NCI-H345 (cell line): ENCODE measurements around the gene HNRNPU.

ENCODE experiments used
- DNase-seq: peaks from one replicate; lab custom pipeline; 2025; lab: John Stamatoyannopoulos, UW

Gene HNRNPU

DNA sequence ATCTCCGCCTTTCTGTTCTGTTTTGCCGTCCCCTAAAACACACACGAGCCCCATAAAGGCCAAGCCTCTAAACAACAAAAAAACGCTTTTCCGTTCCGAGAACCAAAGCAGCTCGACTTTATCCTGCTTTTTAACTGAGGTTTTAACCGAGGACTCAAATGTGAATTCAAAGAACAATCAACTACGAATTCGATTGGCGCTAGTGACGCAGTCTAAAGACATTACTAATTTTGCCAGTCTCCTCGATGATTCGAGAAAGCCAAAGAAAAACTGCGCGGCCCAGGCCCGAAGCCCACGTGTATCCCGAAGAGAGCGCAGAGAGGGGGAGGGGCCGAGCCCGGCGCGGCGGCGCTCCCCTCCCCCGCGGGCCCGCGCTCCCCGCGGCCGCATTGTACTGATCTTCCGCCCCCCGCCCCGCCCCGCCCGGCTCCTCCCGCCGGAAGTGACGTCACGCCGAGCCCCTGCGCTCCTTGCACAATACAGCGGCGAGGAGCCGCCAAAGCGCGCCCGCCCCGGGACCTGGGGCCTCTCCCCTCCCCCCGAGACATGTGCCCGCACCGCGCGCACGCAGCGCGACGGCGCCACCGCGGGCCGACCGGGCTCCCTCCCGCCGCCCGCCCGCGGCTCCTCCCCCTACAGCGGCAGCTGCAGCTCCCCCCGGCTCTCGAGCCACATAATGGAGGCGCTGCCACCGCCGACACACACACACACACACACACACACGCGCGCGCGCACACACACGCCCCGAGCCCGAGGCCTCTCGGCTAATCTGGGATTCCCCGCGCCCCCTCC lies 1.4 kb downstream of the HNRNPU start:
- DNase-seq = peak; percentile 96

DNA sequence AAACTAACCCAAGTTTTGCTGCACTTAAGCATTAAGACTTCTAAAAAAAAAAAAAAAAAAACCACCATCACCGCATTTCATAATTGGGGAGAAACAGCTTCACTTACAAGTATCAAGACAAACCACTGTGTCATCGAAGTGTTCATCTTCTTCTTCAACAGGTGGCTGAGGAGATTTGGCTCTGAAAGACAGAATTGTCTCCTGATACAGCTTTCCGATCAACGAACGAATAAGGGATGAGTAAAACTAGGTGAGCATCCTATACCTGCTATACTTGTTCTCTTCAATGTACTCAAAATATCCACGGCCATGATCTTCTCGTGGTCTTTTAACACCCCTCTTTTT lies 2.0 kb downstream of the HNRNPU start:
- no peak for DNase-seq

DNA sequence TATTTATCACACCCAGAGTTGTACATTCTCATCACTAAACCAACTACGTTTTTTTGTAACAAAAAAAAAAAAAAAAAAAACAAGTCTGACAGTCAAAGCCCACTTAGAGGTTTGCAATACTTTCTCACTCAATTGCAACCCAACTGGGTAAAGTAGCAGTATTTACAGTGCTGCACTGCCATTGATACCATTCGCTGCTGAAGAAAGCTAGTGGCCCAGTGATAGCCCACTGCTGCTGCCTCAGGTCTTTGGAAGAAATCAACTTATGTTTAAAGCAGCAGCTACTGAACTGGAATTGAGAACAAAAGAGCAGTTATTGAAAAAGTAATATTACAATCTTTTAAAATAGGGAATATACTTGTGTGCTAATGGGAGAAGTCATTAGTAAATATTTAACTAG lies 2.7 kb downstream of the HNRNPU start:
- no peak for DNase-seq

DNA sequence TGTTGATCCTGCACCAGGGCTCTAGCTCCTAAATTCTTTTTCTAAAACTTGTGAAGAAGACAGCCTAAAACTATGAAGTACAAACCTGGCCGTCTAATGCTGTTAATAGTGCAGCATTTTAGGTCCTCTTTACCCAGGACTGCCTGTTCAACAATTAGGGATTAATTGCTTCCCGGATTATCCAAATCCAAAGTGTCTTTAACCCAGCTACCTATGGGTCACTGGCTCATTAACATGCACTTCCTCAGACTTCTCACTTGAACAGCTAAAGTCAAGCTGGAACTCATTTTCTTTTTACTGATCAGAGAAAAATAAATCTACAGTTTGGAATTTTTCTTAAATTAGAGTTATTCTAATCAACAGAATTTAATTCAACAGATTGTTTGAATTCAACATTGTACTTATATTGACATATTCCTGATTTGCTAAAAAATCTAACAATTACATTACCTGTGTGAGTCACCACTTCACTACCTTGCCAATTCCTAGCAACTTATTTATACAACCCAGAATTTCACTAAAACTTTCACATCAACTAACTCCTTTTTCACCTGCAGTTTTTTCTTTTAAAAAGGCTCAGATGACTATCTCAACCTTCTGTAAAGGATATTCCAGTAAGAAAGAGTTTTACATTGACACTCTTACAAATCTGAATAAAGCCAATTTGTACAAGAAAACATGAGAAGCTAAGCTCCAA lies 3.3 kb downstream of the HNRNPU start:
- DNase-seq = no peak

DNA sequence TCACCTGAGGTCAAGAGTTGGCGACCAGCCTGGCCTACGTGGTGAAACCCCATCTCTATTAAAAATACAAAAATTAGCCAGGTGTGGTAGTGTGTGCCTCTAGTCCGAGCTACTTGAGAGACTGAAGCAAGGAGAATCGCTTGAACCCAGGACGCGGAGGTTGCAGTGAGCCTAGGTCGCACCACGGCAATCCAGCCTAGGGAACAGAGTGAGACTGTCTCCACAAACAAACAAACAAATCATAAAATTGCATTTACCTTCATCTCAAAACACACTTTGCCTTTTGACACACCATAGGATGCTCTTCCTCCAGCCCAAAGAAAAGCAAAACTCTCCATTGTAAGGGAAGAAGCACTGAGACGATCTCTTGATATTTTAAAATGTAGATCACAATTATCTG lies 4.3 kb downstream of the HNRNPU start:
- no peak for DNase-seq

DNA sequence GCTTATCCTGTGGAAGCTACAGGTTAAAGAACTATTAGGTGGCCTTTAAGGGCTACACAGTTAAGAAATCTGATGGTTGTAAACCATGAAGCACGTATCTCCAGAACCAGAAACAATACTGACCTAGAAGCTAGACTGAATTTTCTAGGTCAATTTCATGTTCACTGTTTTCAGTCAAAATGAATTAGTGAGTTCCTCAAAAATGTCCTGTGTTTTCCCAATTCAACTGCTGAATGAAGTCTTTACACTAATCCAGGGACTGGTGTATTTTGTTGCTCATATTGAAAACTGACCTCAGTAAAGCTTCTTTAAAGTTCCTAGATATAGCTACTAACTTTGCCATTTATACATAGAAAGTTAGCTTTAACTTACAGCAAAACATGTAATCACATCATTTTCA lies 6.0 kb downstream of the HNRNPU start:
- no peak for DNase-seq

DNA sequence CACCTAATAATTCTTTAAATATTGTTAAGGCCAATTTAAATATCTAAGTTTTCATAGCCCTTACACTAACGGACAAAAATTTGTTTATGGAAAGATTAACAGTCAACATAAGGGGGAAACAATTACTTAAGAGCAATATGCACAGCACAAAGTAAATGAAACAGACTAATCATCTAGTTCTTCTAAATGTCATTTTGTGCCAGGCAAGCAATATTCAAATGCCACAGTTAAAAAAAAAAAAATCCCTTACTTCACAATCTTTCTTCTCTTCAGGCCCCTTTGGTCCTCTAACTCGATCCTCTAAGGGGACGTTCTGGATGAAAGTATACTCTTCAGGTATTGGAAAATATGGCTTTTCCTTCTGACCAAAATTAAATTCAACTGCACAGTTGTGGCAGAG lies 6.6 kb downstream of the HNRNPU start:
- DNase-seq = no peak

DNA sequence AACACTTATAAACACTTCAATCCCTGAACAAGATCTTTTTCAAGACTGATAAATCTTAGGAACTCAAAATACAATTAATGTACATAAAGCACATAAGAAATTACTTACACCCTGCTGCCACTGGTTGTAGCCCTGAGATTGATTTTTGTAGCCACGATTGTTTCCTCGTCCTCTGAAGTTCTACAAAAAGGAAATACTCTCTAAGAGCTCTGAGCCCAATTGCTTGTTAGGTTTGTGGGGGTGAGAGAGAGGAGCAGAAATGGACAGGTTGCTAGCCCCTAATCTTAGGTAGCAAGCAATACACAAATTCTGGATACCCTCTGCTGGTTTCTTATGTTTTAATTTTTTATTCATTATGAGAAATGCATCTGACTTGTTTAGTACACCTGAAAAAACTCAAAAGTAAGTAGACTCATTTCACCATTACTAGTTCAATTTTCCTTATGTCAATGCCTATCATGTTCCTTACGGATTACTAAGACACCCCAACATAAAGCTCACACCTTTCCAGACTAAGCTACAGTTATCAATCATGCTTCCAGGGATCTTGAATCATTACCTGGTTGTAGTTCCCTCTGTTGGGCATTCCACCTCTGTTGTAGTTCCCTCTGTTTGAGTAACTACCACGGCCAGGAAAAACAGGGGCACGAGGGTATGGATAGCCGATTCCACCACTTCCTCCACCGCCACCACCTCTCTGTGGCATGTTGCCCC lies 9.3 kb downstream of the HNRNPU start:
- DNase-seq = no peak

DNA sequence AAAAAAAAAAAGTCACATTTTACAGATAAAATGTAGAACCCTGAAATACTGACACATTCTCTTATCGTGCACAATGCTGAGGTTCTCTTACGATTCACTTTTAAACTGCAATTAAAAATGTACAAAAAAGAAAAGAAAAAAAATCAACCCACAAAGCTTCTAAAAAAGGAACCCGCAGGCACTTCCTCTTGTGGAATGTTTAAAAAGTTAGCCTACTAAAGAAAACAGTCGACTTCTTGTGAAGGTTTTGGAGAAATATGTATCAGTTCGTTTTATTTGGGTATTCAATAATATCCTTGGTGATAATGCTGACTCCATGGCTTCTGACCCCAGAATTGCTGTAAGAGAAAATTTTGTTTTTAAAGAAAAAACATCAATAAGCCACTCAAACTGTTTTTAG lies 10.2 kb downstream of the HNRNPU start:
- DNase-seq = no peak

DNA sequence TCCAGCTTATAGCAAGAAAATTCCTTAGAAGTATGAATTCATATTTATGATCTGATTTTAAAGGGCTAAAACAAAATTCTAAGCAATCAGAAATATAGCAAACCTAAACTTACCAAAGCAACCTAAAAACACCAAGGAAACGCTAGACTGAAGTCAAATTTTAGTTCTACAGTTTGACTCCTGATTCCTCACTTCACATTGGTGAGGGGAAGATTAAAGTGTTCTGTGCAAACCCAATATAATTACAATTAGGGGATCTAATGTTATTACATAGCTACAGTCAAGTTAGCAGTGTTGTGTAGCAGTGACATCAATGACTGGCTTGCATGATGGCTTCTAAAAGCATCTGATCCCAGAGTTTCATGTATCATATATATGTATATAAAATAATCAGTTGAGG lies 11.6 kb downstream of the HNRNPU start:
- no peak for DNase-seq

DNA sequence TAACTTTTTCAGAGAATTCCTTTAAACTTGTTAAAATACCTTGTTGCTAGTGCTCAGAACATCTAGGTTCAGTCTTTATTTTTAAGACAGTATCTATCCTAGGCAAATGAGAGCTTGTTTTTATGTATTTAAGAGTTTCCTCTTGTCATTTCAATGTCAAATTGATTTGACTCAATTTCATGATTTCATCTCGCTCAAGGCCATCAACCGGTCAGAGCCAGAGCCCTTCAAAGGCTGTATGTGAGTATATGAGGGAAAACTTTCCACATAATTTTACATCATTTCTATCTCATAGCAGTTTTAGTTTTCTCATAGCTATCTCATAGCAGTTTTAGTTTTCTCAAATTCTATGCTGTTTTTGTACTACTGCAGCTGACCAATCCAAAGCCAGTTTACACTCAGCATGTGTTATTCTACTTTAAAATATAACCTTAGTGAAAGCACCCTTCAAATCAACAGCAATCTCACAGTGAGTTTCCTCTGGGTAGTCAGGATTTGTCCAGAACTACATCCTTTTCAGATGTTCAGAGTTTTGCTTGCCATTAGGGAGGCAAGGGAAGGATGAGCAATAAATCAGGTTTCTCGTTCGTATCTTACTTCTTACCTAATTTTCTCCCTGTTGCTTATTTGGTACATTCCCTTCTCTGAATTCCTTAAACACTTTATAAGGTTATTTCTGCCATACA lies 12.7 kb downstream of the HNRNPU start:
- no peak for DNase-seq

DNA sequence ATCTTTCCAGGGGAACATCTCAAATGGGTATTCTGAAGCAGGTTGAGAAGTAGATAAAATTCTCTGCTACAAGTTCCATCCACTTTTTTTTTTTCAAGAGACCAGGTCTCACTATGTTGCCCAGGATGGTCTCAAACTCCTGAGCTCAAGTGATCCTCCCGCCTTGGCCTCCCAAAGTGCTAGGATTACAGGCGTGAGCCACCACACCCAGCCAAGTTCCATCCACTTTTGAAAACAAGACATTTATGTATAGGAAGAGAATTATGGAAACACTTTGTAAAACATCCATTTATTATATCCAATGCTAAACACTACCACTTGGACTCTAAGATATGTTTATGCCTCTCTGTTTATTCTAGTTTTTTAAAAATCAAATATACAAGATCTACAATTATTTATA lies 13.4 kb downstream of the HNRNPU start:
- DNase-seq = no peak

DNA sequence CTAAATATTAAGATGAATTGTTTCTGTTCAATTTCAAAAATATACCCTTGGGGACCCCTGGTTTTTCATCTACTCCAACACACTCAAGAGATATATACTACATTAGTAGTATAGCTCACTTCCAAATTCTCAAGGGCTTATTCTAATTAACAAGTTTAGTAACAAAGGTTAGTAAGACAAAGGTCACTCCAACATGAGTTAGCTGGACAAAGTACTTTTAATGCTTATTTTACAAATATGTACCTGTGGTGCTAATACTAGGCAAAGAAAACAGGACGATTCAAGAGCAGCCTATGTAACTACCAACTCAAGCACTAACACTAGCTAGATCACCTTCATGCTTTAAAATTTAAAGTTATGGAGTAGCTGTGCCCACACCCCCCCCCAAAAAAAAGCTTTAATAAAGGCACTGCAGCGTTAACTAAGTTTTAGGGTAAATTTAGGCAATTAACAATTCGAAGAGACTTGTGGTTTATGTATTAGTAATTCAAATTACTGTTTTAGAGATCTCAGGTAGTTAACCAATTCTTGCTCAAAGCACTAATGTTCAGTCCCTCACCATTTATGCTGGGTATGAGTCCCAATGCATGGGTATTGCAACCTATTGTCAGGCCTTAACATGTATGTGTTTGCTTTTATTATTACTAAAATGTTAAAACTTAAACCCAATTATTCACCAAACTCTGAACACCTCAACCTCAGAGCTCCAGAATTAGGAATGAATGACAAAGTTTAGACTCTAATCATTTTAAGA lies 14.1 kb downstream of the HNRNPU start:
- no peak for DNase-seq

DNA sequence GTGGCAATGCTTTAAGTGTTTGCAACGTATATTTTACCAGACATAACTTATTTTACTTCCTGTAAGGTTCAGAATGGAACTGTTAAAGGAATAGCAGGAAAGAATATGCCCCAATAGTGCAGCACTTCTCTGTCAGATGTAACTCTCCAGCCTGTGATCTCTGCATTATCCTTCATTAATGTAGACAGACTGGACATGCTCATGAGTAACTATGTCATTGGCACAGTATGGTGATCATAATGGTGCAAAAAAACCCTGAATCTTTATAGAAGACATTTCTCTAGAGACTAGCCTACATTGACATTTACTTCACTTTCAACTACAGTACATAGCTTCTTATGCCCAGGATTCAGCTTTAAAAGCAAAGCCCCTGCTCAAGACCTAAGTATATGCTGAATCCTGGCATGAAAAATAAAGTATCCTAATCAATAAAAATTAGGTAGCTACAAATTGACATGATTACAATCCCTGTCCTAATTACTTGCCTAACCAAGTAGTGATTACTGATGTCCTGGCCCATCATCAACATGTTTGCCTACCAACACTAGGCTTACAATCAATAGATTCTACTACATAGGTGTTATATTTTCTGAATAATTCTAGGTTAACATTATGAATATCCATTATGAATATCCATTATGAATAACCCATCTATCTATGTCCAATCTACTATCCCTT lies 15.0 kb downstream of the HNRNPU start:
- no peak for DNase-seq

DNA sequence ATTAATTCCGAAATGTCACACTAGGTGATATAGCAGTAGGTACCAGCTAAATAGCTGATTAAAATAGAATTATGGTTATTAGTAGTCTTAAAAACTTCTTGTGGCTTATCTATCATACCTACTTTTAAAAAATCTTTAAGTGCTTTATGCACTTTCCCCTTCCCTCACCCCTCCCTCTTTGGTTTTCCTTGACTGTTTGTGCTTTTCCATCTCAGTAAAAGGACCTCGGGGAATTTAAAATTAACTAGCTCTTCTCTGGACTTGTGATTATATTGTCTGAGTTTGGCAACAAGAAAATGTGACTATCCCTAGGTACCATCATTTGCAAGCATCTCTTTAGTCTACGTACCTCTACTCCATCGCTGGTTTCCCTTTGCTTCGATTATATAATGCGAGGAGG lies 17.7 kb downstream of the HNRNPU start:
- no peak for DNase-seq

DNA sequence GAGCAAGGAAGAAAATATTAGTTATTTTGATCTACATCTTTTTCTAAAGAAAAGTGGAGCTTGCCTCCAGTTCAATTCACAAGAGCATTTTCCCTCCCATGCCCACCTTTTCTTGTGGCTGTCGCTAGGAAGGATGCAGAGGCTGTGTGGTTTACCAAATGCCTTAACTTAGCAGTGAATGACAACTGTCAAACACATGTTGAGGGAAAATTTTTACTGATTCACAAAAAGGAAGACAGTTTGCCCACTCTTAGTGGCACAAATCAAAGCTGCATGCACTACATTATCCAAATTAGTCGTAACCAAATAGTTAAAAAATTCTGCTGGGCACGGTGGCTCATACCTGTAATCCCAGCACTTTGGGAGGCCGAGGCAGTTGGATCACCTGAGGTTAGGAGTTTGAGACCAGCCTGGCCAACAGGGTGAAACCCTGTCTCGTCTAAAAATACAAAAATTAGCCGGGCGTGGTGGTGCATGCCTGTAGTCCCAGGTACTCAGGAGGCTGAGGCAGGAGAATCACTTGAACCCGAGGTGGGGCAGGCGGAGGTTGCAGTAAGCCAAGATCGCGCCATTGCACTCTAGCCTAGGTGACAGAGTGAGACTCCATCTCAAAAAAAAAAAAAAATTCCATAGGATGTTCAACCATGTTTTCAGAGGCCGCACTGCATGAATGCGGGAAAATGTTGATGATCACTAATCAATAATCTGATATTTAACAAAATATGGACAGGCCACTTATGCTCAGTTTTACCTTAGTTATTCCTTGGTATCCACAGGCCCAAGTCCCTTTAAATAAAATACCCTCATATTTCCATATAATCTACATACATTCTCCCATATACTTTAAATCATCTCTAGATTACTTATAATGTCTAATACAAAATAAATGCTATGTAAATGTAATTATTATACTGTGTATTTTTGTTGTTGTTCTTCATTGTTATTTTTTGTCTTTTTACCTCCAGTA lies 19.9 kb downstream of the HNRNPU start:
- no peak for DNase-seq

DNA sequence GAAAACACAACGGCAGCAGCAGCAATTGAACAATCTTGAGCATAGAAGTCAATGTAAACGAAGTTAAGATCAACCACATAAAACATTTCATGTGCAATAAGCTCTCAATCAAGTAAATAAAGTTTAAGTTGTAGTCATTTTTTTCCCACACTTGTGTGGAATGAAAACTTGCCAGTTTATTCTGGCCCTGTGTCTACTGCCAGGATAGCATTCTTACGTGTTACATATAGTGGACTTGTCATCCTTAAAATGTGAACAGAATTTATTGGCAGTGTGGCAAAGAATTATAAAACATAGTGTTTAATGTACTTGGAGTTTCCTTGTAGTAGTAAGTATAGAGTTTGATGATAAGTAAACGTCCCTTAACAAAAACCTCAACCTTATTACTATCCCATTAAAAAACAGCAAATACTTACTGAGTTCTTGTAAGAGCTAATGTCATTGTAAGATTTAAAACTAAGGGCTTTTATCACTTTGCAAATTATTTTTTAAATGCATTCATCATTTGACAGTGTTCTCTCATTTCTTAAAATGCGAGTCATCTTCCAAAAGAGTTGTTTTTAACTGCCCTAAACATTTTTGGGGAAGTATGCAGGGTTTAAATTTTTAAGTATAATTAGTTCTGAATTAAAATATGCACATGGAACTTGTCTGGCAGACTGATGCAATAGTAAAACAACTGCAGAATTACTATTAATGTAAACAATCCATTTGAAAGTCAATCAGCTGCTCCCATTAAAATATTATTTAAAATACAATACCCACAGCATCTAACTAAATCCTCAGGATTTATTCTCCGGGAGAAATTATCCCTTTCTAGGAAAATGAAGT lies 21.0 kb downstream of the HNRNPU start:
- no peak for DNase-seq

DNA sequence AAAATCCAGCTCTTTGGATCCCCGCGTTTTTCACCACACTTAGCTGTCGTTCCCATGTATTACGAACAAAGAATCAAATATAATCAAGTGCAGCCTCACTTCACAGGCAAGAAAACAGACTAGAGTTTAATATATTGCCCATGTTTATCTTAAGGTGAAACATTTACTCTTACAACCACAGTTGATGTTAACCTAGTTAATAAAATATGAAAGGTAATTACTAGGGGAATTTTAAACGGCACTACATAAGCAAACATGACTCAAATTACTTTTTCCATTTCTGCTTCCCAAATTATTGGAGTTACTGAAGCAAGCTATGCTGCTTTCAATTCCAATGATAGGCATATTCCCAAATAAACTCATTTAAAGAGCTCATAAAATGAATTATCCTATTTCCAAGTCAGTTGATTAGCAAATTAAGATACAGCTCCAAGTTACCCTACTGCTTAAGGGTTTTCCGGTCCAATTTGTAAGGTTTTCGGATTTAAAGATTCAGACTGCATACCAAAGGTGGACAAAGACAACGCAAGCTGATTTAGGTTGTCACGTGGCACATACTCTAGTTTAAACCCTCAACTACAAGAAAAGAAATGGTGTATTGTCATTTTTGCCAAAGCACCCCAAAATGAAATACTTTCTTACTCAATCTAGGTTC lies 22.9 kb downstream of the HNRNPU start:
- no peak for DNase-seq
